Measurements from ENCODE around the gene OSMR. TPM values are rescaled to one million over a fixed set of nuclear protein-coding genes. Genes with fewer than 3 reads are reported as not detected.
A peak's percentile ranks its signal among the peaks of the same experiment; 100 is the strongest.

The OSMR gene
- polyA plus RNA-seq, 1 of the 3 experiments (the other 2 are of a cell fraction): 56.0 TPM

- Histone ChIP-seq H3K9me2 (no peaks in the 10 kb centered on the region), H4K20me1 (ENCODE audit: insufficient read depth) (peaks cover 6% of the 10 kb centered on the region; the same call in 1 of the 2 replicates), H3K9ac (no peak overlapping the region), H2AFZ (ENCODE audit: low read depth) (no peak overlapping the region), H3F3A (replicated peaks; ENCODE audit: insufficient read depth) (peaks cover 26% of the 10 kb centered on the region), H3K79me2 (ENCODE audit: insufficient read depth) (peaks cover 55% of the 10 kb centered on the region), H3K4me2 (no peak overlapping the region), H3K36me3 (replicated peaks in 1 of 2; ENCODE audit: control insufficient read depth in 1 of 2, insufficient read depth in 2 of 2, low read length in 1 of 2) (peaks cover 8 to 21% of the 10 kb centered on the region in 2 experiments), H3K27ac (ENCODE audit: low read depth in 2 of 2, low read length in 1 of 2) (no peak overlapping the region), H3K9me3 (peaks cover 6% of the 10 kb centered on the region; the same call in 1 of the 2 replicates), H3K4me3 (ENCODE audit: low read depth in 2 of 2, low read length in 1 of 2) (no peak overlapping the region), H3K4me1 (ENCODE audit: control insufficient read depth in 1 of 2, insufficient read depth in 2 of 2, low read depth in 1 of 2, low read length in 1 of 2) (peaks cover 0 to 17% of the 10 kb centered on the region in 2 experiments), H3K27me3 (ENCODE audit: insufficient read depth) (no peaks in the 10 kb centered on the region)
- 24% methylated on average over 5 of the region's 5 CpGs for WGBS (ENCODE audit: low lambda C conversion rate)
- POLR2A ChIA-PET: no interaction called here
- CTCF ChIA-PET: no interaction called here
- DNase-seq: no peak
- no peak for TF ChIP-seq CHD2 (IDR thresholded peaks at IDR 0.05; ENCODE audit: low read length, partially characterized antibody)
- TF ChIP-seq ELF1 (IDR thresholded peaks at IDR 0.05): no peak
- no peak for TF ChIP-seq YY1 (IDR thresholded peaks at IDR 0.05; ENCODE audit: low read depth)
- no peak for TF ChIP-seq USF1 (IDR thresholded peaks at IDR 0.05; ENCODE audit: borderline replicate concordance, low read depth)
- TF ChIP-seq POLR2AphosphoS5 (IDR thresholded peaks at IDR 0.05; ENCODE audit: low read depth, low read length): no peak
- TF ChIP-seq IRF3 (IDR thresholded peaks at IDR 0.05; ENCODE audit: low read depth, low read length): no peak
- TF ChIP-seq MEF2A (IDR thresholded peaks at IDR 0.05; ENCODE audit: borderline replicate concordance, low read depth): no peak
- no peak for TF ChIP-seq ZBTB33 (IDR thresholded peaks at IDR 0.05; ENCODE audit: borderline replicate concordance, low read depth)
- peak; percentile 42; the same call in 1 of the 2 replicates for TF ChIP-seq REST (IDR thresholded peaks at IDR 0.05; ENCODE audit: low read depth, low read length)
- no peak for TF ChIP-seq GABPA (IDR thresholded peaks at IDR 0.05; ENCODE audit: low read depth)
- TF ChIP-seq TCF12 (IDR thresholded peaks at IDR 0.05): peak; percentile 29; the same call in 1 of the 2 replicates
- TF ChIP-seq NRF1 (IDR thresholded peaks at IDR 0.05; ENCODE audit: low read depth, low read length): no peak
These were observed 21.6 kb downstream of the OSMR start for GRCh38 chr5:38867416-38867815.

All from SK-N-SH (cell line).